Measurements from ENCODE around the gene DNAJC24.

GRCh38 chr11:31419669-31420068 lies 50.0 kb downstream of the DNAJC24 start:
- TF ChIP-seq POLR2A (IDR thresholded peaks at IDR 0.05): no peak
- no peak for TF ChIP-seq CTCF (IDR thresholded peaks at IDR 0.05)

Measured in prostate gland (tissue), 2 donors.